Measurements from ENCODE around the gene ARG2. TPM values are rescaled to one million over a fixed set of nuclear protein-coding genes. Genes with fewer than 3 reads are reported as not detected.

The ARG2 gene
- total and polyA plus RNA-seq, 2 of the 4 experiments (the other 2 are of a cell fraction) = 1.1 to 2.5 TPM

DNA sequence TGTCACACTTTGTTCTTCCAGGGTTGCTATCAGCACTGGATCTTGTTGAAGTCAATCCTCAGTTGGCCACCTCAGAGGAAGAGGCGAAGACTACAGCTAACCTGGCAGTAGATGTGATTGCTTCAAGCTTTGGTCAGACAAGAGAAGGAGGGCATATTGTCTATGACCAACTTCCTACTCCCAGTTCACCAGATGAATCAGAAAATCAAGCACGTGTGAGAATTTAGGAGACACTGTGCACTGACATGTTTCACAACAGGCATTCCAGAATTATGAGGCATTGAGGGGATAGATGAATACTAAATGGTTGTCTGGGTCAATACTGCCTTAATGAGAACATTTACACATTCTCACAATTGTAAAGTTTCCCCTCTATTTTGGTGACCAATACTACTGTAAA, 31.0 kb downstream of the ARG2 start:
- Histone ChIP-seq H3K18ac (ENCODE audit: low read depth, low read length) (no peak overlapping the region), H4K8ac (ENCODE audit: low read depth in 2 of 2, low read length in 2 of 2) (no peak overlapping the region), H3K9ac (ENCODE audit: low read depth, low read length) (no peak overlapping the region), H3K23ac (ENCODE audit: low read depth, low read length) (no peak overlapping the region), H3K27ac (ENCODE audit: insufficient read depth, low read length) (no peak overlapping the region), H3K4ac (ENCODE audit: low read depth, low read length) (no peak overlapping the region; the same call in 1 of the 2 replicates), H2BK5ac (ENCODE audit: low read depth, low read length, poor library complexity, severe bottlenecking) (no peak overlapping the region), H3K56ac (ENCODE audit: extremely low read depth, insufficient read depth, low read length) (no peak overlapping the region), H4K91ac (ENCODE audit: insufficient read depth, low read depth, low read length) (no peak overlapping the region), H2AK5ac (ENCODE audit: low read depth, low read length) (no peak overlapping the region), H3K4me3 (ENCODE audit: insufficient read depth, low read depth, low read length) (no peak overlapping the region), H3K9me1 (ENCODE audit: insufficient read depth, low read length) (peaks cover 6% of the 10 kb centered on the region), H2AFZ (replicated peaks; ENCODE audit: low read length, poor library complexity) (no peak overlapping the region), H2BK120ac (ENCODE audit: low read depth, low read length) (no peak overlapping the region), H3K79me1 (ENCODE audit: low read depth in 1 of 2, low read length in 2 of 2) (no peaks in the 10 kb centered on the region; a peak in 1 of 4 replicates), H4K5ac (ENCODE audit: low read depth, low read length) (no peak overlapping the region), H3K4me1 (ENCODE audit: control insufficient read depth, insufficient read depth, low read length) (peaks cover 2% of the 10 kb centered on the region; the same call in 1 of the 2 replicates), H2BK15ac (ENCODE audit: low read depth, low read length) (no peak overlapping the region), H3K27me3 (ENCODE audit: control insufficient read depth, insufficient read depth, low read length) (no peaks in the 10 kb centered on the region), H2AK9ac (replicated peaks; ENCODE audit: low read depth, low read length, poor library complexity) (peak overlapping the region; percentile 37), H3K9me3 (ENCODE audit: control insufficient read depth, insufficient read depth, low read length) (no peaks in the 10 kb centered on the region), H2BK20ac (ENCODE audit: low read depth, low read length) (no peak overlapping the region), H3K14ac (replicated peaks; ENCODE audit: low read depth, low read length) (no peak overlapping the region), H4K20me1 (ENCODE audit: insufficient read depth, low read length) (no peaks in the 10 kb centered on the region), H3K36me3 (ENCODE audit: control insufficient read depth, insufficient read depth, low read length) (peaks cover 46% of the 10 kb centered on the region), H3K4me2 (ENCODE audit: low read depth, low read length) (no peak overlapping the region)
- no TSS peak for BruUV-seq (replicated peaks)
- CTCF ChIA-PET = no interaction called here
- POLR2A ChIA-PET (ENCODE audit: unreplicated experiment) = no interaction called here
- dilution Hi-C loops (cut with HindIII; ENCODE audit: low sequenced_read_pairs, unreplicated experiment) (no loop called here), intact Hi-C loops (cut with micrococcal nuclease) (no loop called here), in situ Hi-C loops (cut with MboI; ENCODE audit: low sequenced_read_pairs) (no loop called here)
- ATAC-seq (ENCODE audit: low read depth) = peak; percentile 79
- TF ChIP-seq FOS (IDR thresholded peaks at IDR 0.05; ENCODE audit: low read depth, low read length) = 0 out of 2 replicates have a peak, but pooled peaks have one; percentile 11
- no peak for TF ChIP-seq RCOR1 (IDR thresholded peaks at IDR 0.05; ENCODE audit: insufficient replicate concordance, low read length)
- TF ChIP-seq CEBPB (IDR thresholded peaks at IDR 0.05; ENCODE audit: low read depth, low read length) = peak; percentile 88
- peak; percentile 92 for TF ChIP-seq BHLHE40 (IDR thresholded peaks at IDR 0.05; ENCODE audit: low read depth, low read length)
- DNase-seq = peak; percentile 65
- WGBS, 2 experiments (ENCODE audit: extremely low coverage in 2 of 2, insufficient read length in 1 of 2) = no CpG with 5 or more reads among the region's 2 CpGs

Measured in IMR-90 (cell line).